BLaER1 treated with 17β-estradiol and CSF1 and Interleukin-3, amounts not matched to agents 10 nM and 100 nM (cell line): ENCODE measurements around the gene RPS5.

Experiments
- H3K27ac ChIP-seq, 11 experiments: shearing (Covaris generic); formaldehyde crosslinking; 2 replicates each; pipeline ENCODE4 v1.8.1; 2022
- H3K27me3 ChIP-seq, 11 experiments: shearing (Covaris generic); formaldehyde crosslinking; 2 replicates each; pipeline ENCODE4 v1.8.1; 2022
- H3K36me3 ChIP-seq, 11 experiments: shearing (Covaris generic); formaldehyde crosslinking; 2 replicates each; pipeline ENCODE4 v1.8.1; 2022
- H3K4me1 ChIP-seq, 10 experiments: shearing (Covaris generic); formaldehyde crosslinking; 2 replicates each; pipeline ENCODE4 v1.8.1; 2022
- H3K4me2 ChIP-seq, 11 experiments: shearing (Covaris generic); formaldehyde crosslinking; 2 replicates each; pipeline ENCODE4 v1.8.1; 2022
- H3K4me3 ChIP-seq, 10 experiments: shearing (Covaris generic); formaldehyde crosslinking; 2 replicates each; pipeline ENCODE4 v1.8.1; 2022
- H3K9ac ChIP-seq, 11 experiments: shearing (Covaris generic); formaldehyde crosslinking; 2 replicates each; pipeline ENCODE4 v1.8.1; 2022
- H3K9me3 ChIP-seq, 11 experiments: shearing (Covaris generic); formaldehyde crosslinking; replicated peaks in 1 of 11; 2 replicates each; pipeline ENCODE4 v1.8.1; 2022
- H4K20me1 ChIP-seq, 11 experiments: shearing (Covaris generic); formaldehyde crosslinking; 2 replicates each; pipeline ENCODE4 v1.8.1; 2022
- Cebpa-rat ChIP-seq, 11 experiments: shearing (Covaris generic); IDR thresholded peaks; 2 replicates each; pipeline ENCODE4 v1.8.1; 2022

Gene RPS5

GRCh38 chr19:58387338-58388174 is 487 bp downstream of the RPS5 start:
- Histone ChIP-seq H3K27me3 (no peaks in the 10 kb centered on the region), H4K20me1 (peaks cover 40 to 54% (median 52%) of the 10 kb centered on the region in 11 experiments; a peak in 21 of 22 replicates), H3K4me3 (peak overlapping the region; percentile 80 to 96 (median 90)), H3K4me2 (peak overlapping the region; percentile 88 to 99 (median 96)), H3K9me3 (no peaks in the 10 kb centered on the region), H3K4me1 (peaks cover 57 to 86% (median 74%) of the 10 kb centered on the region in 10 experiments), H3K27ac (peak overlapping the region; percentile 93 to 99 (median 96)), H3K36me3 (peaks cover 45 to 50% (median 48%) of the 10 kb centered on the region in 11 experiments), H3K9ac (peak overlapping the region; percentile 89 to 98 (median 95))
- TF ChIP-seq Cebpa-rat (IDR thresholded peaks at IDR 0.05) = no peak

GRCh38 chr19:58388175-58388526 is 1.1 kb downstream of the RPS5 start:
- H3K9me3 ChIP-seq = no peaks in the 10 kb centered on the region
- peak overlapping the region in 9 of 11 experiments; percentile 95 to 99 (median 97); a peak in 19 of 22 replicates for H3K27ac ChIP-seq
- H3K4me1 ChIP-seq = peaks cover 51 to 81% (median 68%) of the 10 kb centered on the region in 10 experiments
- H4K20me1 ChIP-seq = peaks cover 46 to 60% (median 58%) of the 10 kb centered on the region in 11 experiments; a peak in 21 of 22 replicates
- peak overlapping the region; percentile 88 to 99 (median 96) for H3K4me2 ChIP-seq
- no peak for TF ChIP-seq Cebpa-rat (IDR thresholded peaks at IDR 0.05)
- peaks cover 51 to 56% (median 54%) of the 10 kb centered on the region in 11 experiments for H3K36me3 ChIP-seq
- H3K4me3 ChIP-seq = peak overlapping the region; percentile 80 to 96 (median 90)
- H3K27me3 ChIP-seq = no peaks in the 10 kb centered on the region
- peak overlapping the region; percentile 89 to 98 (median 95) for H3K9ac ChIP-seq

- Histone ChIP-seq H3K27ac (no peak overlapping the region), H3K4me2 (no peak overlapping the region), H3K9ac (no peak overlapping the region; a peak in 2 of 22 replicates), H3K9me3 (no peaks in the 10 kb centered on the region), H3K4me1 (peaks cover 23 to 47% (median 36%) of the 10 kb centered on the region in 10 experiments), H3K36me3 (peaks cover 73 to 92% (median 82%) of the 10 kb centered on the region in 11 experiments), H3K4me3 (no peak overlapping the region), H4K20me1 (peaks cover 60 to 100% (median 95%) of the 10 kb centered on the region in 11 experiments; a peak in 21 of 22 replicates), H3K27me3 (peaks cover 0 to 16% (median 7%) of the 10 kb centered on the region in 11 experiments; a peak in 12 of 22 replicates)
- no peak for TF ChIP-seq Cebpa-rat (IDR thresholded peaks at IDR 0.05)
These were observed 6.1 kb downstream of the RPS5 start for GRCh38 chr19:58392945-58393724.

- Histone ChIP-seq H3K4me3 (no peak overlapping the region), H3K4me1 (peaks cover 18 to 41% (median 31%) of the 10 kb centered on the region in 10 experiments), H3K4me2 (no peak overlapping the region), H4K20me1 (peaks cover 58 to 96% (median 90%) of the 10 kb centered on the region in 11 experiments; a peak in 21 of 22 replicates), H3K27me3 (peaks cover 0 to 16% (median 7%) of the 10 kb centered on the region in 11 experiments; a peak in 12 of 22 replicates), H3K27ac (no peak overlapping the region), H3K36me3 (peaks cover 68 to 86% (median 76%) of the 10 kb centered on the region in 11 experiments), H3K9ac (0 out of 22 replicates have a peak overlapping the region, but pooled peaks of 1 of the 11 experiments have one; percentile 3), H3K9me3 (no peaks in the 10 kb centered on the region)
- no peak for TF ChIP-seq Cebpa-rat (IDR thresholded peaks at IDR 0.05)
These were observed 6.6 kb downstream of the RPS5 start for GRCh38 chr19:58393725-58394033.

- H3K36me3 ChIP-seq = peaks cover 57 to 75% (median 65%) of the 10 kb centered on the region in 11 experiments
- H3K9ac ChIP-seq = no peak overlapping the region
- no peak for TF ChIP-seq Cebpa-rat (IDR thresholded peaks at IDR 0.05)
- peaks cover 0 to 16% (median 7%) of the 10 kb centered on the region in 11 experiments; a peak in 12 of 22 replicates for H3K27me3 ChIP-seq
- peaks cover 9 to 31% (median 20%) of the 10 kb centered on the region in 10 experiments for H3K4me1 ChIP-seq
- no peaks in the 10 kb centered on the region for H3K9me3 ChIP-seq
- no peak overlapping the region for H3K4me2 ChIP-seq
- no peak overlapping the region for H3K4me3 ChIP-seq
- H3K27ac ChIP-seq = no peak overlapping the region
- H4K20me1 ChIP-seq = peaks cover 50 to 85% (median 79%) of the 10 kb centered on the region in 11 experiments; a peak in 21 of 22 replicates
These were observed 7.8 kb downstream of the RPS5 start for GRCh38 chr19:58394821-58395219.

- peaks cover 51 to 69% (median 59%) of the 10 kb centered on the region in 11 experiments for H3K36me3 ChIP-seq
- no peak for TF ChIP-seq Cebpa-rat (IDR thresholded peaks at IDR 0.05)
- H3K4me2 ChIP-seq = no peak within 1 kb of the TSS
- peaks cover 44 to 79% (median 73%) of the 10 kb centered on the region in 11 experiments; a peak in 21 of 22 replicates for H4K20me1 ChIP-seq
- H3K4me1 ChIP-seq = peaks cover 4 to 28% (median 16%) of the 10 kb centered on the region in 10 experiments
- H3K9ac ChIP-seq = no peak within 1 kb of the TSS
- no peak within 1 kb of the TSS for H3K27ac ChIP-seq
- peaks cover 0 to 16% (median 7%) of the 10 kb centered on the region in 11 experiments; a peak in 12 of 22 replicates for H3K27me3 ChIP-seq
- H3K4me3 ChIP-seq = no peak within 1 kb of the TSS
- no peaks in the 10 kb centered on the region for H3K9me3 ChIP-seq
These were observed 8.3 kb downstream of the RPS5 start, which contains the start of gene RNF225 for GRCh38 chr19:58395220-58395978. Gene RNF225 (plus strand): TSS chr19:58395656. CDS start chr19:58396090, 434 bp downstream.

- Histone ChIP-seq H3K9me3 (no peaks in the 10 kb centered on the region), H3K4me2 (no peak overlapping the region), H3K4me3 (no peak overlapping the region), H3K36me3 (peaks cover 44 to 62% (median 52%) of the 10 kb centered on the region in 11 experiments), H3K9ac (no peak overlapping the region), H3K27me3 (peaks cover 0 to 16% (median 7%) of the 10 kb centered on the region in 11 experiments; a peak in 12 of 22 replicates), H4K20me1 (peaks cover 38 to 72% (median 66%) of the 10 kb centered on the region in 11 experiments; a peak in 21 of 22 replicates), H3K27ac (no peak overlapping the region), H3K4me1 (peaks cover 7 to 27% (median 15%) of the 10 kb centered on the region in 10 experiments)
- TF ChIP-seq Cebpa-rat (IDR thresholded peaks at IDR 0.05) = no peak
These were observed 9.0 kb downstream of the RPS5 start for GRCh38 chr19:58395979-58396627.
